Esophagus (tissue), 2 donors: Measurements from ENCODE around the gene TMEM247. TPM values are rescaled to one million over a fixed set of nuclear protein-coding genes. Genes with fewer than 3 reads are reported as not detected.

Source experiments
- H3K27ac ChIP-seq, 2 donors: one replicate each; pipeline ENCODE4 v1.5.1; 2013; ENCODE audit warnings: low read depth in 2 of 2, mild to moderate bottlenecking in 2 of 2, inconsistent platforms in 1 of 2, low read length in 1 of 2, moderate library complexity in 1 of 2
- H3K27me3 ChIP-seq, 2 donors: one replicate each; pipeline ENCODE4 v1.6.1; 2013; ENCODE audit warnings: low read length in 2 of 2, control low read depth in 1 of 2, mild to moderate bottlenecking in 1 of 2; ENCODE audit not compliant: insufficient read depth in 2 of 2, control insufficient read depth in 1 of 2
- H3K36me3 ChIP-seq, 2 donors: one replicate each; pipeline ENCODE4 v1.6.1; 2013; ENCODE audit warnings: low read length in 1 of 2; ENCODE audit not compliant: control insufficient read depth in 2 of 2, insufficient read depth in 2 of 2
- H3K4me1 ChIP-seq, 2 donors: one replicate each; pipeline ENCODE4 v1.6.1; 2013; ENCODE audit warnings: low read length in 1 of 2; ENCODE audit not compliant: control insufficient read depth in 2 of 2, insufficient read depth in 2 of 2
- H3K4me3 ChIP-seq, 2 donors: one replicate each; pipeline ENCODE4 v1.5.1; 2013; ENCODE audit warnings: low read length in 2 of 2, mild to moderate bottlenecking in 2 of 2, low read depth in 1 of 2, moderate library complexity in 1 of 2
- H3K9me3 ChIP-seq, 2 donors: one replicate each; pipeline ENCODE4 v1.6.1; 2013; ENCODE audit warnings: mild to moderate bottlenecking in 2 of 2, low read depth in 1 of 2, low read length in 1 of 2, moderate library complexity in 1 of 2; ENCODE audit not compliant: control insufficient read depth in 2 of 2, insufficient read depth in 1 of 2
- WGBS, 2 donors: extraction: QIAGEN DNeasy Blood & Tissue Kit; methylation state at CpG; one replicate each; pipeline ENCODE4 v1.1.7; 2013; 5-methylcytosine and 5-hydroxymethylcytosine counted together
- polyA plus RNA-seq, 2 donors: library from polyadenylated mRNA; stranded (reverse); fragments of 200-250 nt; gene quantifications; one replicate each; pipeline ENCODE4 v1.2.3, GENCODE V29; 2013
- donor health status: healthy with polysubstance abuse.
- donor health status: Bipolar disorder and iron deficiency.

Gene TMEM247
- polyA plus RNA-seq, 2 donors = not detected

DNA sequence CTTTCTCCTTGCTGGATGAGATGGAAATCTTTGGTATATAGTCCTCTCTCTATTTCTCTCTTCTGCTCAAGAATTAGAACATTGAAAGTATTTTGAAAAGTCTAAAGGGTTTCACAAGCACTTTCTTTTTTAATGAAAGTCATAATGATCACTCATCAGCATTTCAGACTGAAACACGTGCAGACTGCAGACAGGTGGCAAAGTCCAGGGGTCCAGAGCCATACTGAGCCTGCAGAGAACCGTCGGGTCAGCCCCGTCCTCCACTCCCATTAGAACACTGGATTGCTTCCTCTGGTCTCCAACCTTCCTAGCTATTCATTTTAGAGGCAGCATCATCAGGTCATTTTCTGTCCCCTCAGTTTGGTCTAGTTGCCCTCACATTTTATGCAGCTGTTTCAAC lies 3.1 kb downstream of the TMEM247 start:
- H3K27ac ChIP-seq = no peak overlapping the region
- no peaks in the 10 kb centered on the region for H3K27me3 ChIP-seq
- H3K4me1 ChIP-seq = no peaks in the 10 kb centered on the region
- H3K4me3 ChIP-seq = no peak overlapping the region
- H3K36me3 ChIP-seq = no peaks in the 10 kb centered on the region
- no peaks in the 10 kb centered on the region for H3K9me3 ChIP-seq
- 85 to 89% methylated on average over 4 of the region's 4 CpGs for WGBS, 2 donors

DNA sequence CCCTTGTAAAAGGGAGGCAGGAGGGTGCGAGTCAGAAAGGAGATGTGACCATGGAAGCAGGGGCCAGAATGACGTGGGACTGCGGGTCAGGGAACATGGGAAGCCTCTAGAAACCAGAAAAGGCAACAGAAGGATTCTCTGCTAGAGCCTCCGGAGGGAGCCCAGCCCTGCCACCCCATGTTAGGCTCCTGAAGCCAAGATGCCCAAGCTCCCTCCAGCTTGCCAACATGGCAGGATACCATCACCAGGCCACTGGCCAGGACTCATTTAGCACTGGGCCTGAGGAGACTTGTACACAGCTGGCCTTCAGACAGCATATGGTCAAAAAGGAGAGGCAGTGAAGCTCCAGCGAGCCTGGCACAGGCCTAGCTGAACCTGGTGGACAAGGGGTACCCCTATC lies 5.6 kb downstream of the TMEM247 start:
- Histone ChIP-seq H3K36me3 (no peaks in the 10 kb centered on the region), H3K4me3 (no peak overlapping the region), H3K27ac (no peak overlapping the region), H3K9me3 (no peaks in the 10 kb centered on the region), H3K4me1 (no peaks in the 10 kb centered on the region), H3K27me3 (no peaks in the 10 kb centered on the region)
- WGBS, 2 donors = 84 to 91% methylated on average over 5 of the region's 5 CpGs

DNA sequence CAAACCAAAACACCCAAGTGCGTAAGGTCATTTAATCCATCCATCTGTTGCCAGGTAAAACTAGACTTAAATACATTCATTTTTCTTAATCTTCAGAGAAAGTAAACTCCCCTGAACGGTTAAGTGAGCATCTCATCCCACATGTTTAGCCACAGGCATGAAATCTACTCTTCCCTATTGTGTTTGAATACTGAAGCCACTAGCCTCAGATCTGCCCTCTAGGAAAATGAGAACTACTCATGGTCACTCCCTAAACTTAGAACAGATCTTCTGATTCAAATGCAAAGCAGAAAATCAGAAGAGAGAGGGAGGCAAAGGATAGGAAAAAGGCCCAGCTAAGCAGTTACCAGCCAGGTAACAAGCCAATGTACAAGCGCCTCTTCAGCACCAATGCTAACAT lies 7.1 kb downstream of the TMEM247 start:
- Histone ChIP-seq H3K27me3 (no peaks in the 10 kb centered on the region), H3K27ac (no peak overlapping the region), H3K4me1 (no peaks in the 10 kb centered on the region), H3K9me3 (no peaks in the 10 kb centered on the region), H3K36me3 (no peaks in the 10 kb centered on the region), H3K4me3 (no peak overlapping the region)
- 79 to 82% methylated on average over 3 of the region's 3 CpGs for WGBS, 2 donors

DNA sequence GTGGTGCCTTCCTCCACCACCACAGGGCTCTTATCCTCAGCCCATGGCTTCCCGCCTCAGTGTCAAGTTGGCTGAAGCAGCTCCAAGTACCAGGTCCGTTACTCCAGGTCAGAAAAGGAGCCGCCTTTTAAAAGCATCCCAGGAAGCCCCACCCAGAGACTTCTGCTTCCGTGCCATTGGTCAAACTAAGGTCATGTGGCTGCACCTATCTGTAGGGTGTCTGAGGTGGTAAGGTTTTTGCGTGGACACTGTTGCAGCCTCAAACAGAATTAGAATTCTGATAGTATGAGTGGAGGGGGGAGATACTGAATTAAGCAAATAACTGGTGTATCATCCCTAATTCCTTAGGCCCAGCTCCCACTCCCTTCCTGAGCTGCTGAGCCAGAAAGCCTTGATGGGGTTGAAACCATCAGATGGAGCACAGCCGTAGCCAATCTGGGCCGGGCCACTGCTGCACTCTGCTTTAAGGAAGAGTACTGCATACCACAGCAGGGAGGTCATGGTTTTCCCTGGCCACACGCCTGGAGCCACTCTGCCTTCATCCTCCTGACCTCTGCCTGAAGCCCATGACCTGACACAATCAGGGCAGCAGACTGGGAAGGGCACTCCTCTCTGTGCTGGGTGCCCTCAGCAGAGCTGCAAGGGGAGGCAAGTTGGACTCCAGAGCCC lies 8.4 kb downstream of the TMEM247 start:
- no peaks in the 10 kb centered on the region for H3K9me3 ChIP-seq
- H3K4me3 ChIP-seq = no peak overlapping the region
- H3K36me3 ChIP-seq = no peaks in the 10 kb centered on the region
- no peak overlapping the region for H3K27ac ChIP-seq
- no peaks in the 10 kb centered on the region for H3K27me3 ChIP-seq
- H3K4me1 ChIP-seq = no peaks in the 10 kb centered on the region
- WGBS, 2 donors = 71 to 78% methylated on average over 8 of the region's 8 CpGs

DNA sequence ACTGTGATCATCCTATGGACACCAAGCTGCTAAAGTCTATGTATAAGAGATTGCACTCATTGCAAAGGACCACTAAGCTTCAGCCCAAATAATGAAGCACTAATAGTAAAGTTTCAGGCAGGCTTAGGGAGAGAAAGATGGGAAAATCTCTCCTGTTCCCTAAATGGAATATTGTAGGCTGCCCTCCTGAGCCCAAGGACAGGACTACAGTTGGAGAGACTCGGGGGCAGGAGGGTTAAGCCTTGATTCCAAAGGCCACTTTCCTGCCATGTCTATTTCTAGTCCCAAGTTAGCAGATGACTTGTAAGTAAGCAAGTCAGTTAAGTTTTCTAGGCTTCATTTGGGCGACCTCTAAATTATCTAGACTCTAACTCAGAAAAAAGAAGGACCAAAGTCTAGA lies 9.0 kb downstream of the TMEM247 start:
- Histone ChIP-seq H3K9me3 (no peaks in the 10 kb centered on the region), H3K27me3 (no peaks in the 10 kb centered on the region), H3K36me3 (no peaks in the 10 kb centered on the region), H3K27ac (no peak overlapping the region), H3K4me3 (no peak overlapping the region), H3K4me1 (no peaks in the 10 kb centered on the region)
- WGBS, 2 donors = 73 to 81% methylated on average over 2 of the region's 2 CpGs

DNA sequence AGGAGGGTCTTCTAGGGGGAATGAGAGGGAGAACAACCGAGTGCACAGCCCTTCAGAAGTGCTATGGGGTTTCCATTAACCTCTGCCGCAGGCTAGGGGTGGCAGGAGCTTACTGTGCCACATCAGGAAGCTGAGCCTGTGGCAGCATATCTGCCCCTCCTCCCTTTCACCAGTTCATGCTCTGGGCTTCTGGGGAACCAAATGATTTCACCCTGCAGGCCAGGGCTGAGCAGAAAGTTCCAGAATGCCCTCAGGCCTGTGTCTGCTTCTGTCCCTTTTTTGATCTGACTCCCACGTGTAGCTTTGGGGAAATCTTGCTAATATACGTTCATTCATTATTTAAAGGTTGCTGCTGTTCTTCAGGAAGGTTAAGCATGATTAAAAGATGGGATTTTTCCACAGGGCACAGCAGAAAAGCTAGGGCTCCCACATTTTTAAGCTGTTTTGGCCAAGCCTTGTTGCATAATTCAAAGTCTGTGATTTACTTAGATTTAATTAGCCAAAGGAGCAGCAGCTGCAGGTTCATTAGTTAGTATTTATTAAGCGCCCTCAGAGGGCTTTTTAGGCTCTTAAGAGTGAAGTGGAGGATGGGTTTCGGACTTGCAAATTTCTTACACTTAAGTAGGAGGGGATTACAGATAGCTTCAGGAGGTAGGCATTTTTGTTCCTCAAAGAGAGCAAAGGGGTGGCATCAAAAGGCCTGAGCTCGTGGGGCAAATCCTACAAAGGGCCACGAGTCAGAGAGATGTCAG lies 10.2 kb downstream of the TMEM247 start:
- H3K9me3 ChIP-seq = no peaks in the 10 kb centered on the region
- no peak overlapping the region for H3K4me3 ChIP-seq
- no peak overlapping the region for H3K27ac ChIP-seq
- H3K4me1 ChIP-seq = no peaks in the 10 kb centered on the region
- no peaks in the 10 kb centered on the region for H3K36me3 ChIP-seq
- no peaks in the 10 kb centered on the region for H3K27me3 ChIP-seq
- 68 to 75% methylated on average over 8 of the region's 8 CpGs for WGBS, 2 donors

DNA sequence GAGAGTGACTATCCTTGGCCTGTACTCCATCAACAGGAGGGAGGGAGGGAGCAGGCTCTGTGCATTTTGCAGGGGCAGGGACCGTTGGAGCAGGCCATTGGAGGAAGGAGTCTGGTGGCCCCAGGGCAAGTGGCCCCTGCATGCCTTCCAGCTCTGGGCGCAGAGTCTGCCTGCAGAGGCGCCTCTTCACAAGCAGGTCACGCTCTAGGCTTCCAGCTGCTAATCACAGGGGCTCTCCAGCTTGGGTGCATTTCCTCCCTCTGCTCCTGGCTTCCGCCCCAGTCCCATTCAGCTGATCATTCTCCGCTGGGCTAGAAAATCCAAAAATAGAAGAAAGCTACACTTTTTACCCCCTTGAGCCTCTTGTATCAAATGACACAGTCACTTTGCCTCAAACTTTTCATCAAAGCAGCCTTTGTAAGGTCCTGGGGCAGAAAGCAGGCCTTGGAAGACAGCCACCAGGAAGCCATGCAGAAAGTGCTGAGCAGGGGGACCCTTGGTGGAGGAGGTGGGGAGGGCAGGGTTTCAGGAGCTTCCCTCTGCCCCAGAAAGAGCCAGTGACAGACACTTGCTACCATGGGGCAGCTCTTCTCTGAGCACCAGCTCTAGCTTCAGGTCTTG lies 11.3 kb downstream of the TMEM247 start:
- Histone ChIP-seq H3K4me3 (no peak overlapping the region), H3K36me3 (no peaks in the 10 kb centered on the region), H3K4me1 (no peaks in the 10 kb centered on the region), H3K27ac (peak overlapping the region in 1 of 2 donors; percentile 29), H3K9me3 (no peaks in the 10 kb centered on the region), H3K27me3 (no peaks in the 10 kb centered on the region)
- 20 to 52% methylated on average over 3 to 6 of the region's 6 CpGs for WGBS, 2 donors

DNA sequence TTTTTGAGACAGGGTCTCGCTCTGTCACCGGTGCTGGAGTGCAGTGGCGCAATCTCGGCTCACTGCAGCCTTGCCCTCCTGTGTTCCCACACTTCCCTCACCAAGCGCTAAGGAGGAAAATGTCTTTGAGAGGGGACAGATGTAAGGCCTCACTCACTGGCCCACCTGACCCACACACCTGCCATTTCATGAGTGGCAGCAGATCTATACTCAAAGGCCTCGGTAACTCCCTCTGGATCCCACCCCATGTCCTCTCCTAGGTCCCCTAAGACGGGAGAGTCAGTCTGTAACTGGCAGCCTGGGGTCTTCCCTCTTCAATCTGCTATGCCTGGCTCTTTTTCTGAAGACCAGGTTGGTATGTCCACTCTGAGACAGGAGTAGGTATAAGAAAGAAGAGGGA lies 12.9 kb downstream of the TMEM247 start:
- Histone ChIP-seq H3K27ac (no peak overlapping the region), H3K4me1 (no peaks in the 10 kb centered on the region), H3K4me3 (no peak overlapping the region), H3K27me3 (no peaks in the 10 kb centered on the region), H3K36me3 (no peaks in the 10 kb centered on the region), H3K9me3 (no peaks in the 10 kb centered on the region)
- 93 to 96% methylated on average over 7 of the region's 7 CpGs for WGBS, 2 donors

DNA sequence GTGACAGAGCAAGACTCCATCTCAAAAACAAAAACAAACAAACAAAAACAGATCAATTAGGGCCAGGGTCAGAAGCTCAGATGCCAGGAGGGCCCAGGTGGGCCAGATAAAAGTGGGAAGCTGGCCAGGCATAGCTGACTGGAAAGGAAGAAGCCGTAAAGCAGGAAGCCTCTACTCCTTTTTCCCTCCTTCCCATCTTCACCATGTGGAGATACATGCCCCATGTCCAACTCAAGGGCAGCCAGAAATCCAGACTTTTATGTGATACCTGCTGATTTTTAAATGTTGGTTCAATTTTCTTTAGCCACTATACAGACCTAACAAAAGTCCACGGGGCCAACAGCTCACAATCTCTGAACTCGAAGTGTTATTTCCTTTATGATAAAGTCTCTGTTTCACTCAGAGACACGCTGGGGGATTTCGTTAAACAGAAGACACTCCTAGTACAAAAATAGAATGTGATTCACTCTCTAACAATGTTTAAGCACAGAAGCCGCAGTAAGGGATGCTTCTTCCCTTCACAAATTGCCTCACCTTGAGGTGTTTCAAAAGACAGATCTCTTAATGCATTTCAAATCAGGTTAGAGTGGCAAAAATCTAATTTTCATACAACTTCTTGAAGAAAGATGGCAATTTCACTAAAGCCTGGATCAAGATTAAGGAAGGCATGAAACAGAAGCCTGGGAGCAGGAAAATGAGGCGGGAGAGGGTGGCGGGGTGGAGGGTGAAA lies 14.0 kb downstream of the TMEM247 start:
- 44 to 45% methylated on average over 8 of the region's 8 CpGs for WGBS, 2 donors
- Histone ChIP-seq H3K27me3 (no peaks in the 10 kb centered on the region), H3K4me3 (no peak overlapping the region), H3K4me1 (no peaks in the 10 kb centered on the region), H3K36me3 (no peaks in the 10 kb centered on the region), H3K9me3 (no peaks in the 10 kb centered on the region), H3K27ac (no peak overlapping the region)
